Panc1 (cell line): Measurements from ENCODE around the gene ZDHHC8.

Experiments used
- POLR2AphosphoS5 ChIP-seq: IDR thresholded peaks from 2 replicates; pipeline ENCODE4 v1.6.1; 2012; ENCODE audit warnings: mild to moderate bottlenecking, low read depth, low read length, moderate library complexity
- TF ChIP-seq, protein P1 (sequence below): fragments of 450-650 bp; IDR thresholded peaks from 2 replicates; pipeline ENCODE4 v1.5.1; 2017; ENCODE audit warnings: mild to moderate bottlenecking

GRCh38 chr22:20159076-20159475 lies 27.5 kb downstream of the ZDHHC8 start:
- TF ChIP-seq POLR2AphosphoS5: no peak
- TF ChIP-seq, protein P1, sequence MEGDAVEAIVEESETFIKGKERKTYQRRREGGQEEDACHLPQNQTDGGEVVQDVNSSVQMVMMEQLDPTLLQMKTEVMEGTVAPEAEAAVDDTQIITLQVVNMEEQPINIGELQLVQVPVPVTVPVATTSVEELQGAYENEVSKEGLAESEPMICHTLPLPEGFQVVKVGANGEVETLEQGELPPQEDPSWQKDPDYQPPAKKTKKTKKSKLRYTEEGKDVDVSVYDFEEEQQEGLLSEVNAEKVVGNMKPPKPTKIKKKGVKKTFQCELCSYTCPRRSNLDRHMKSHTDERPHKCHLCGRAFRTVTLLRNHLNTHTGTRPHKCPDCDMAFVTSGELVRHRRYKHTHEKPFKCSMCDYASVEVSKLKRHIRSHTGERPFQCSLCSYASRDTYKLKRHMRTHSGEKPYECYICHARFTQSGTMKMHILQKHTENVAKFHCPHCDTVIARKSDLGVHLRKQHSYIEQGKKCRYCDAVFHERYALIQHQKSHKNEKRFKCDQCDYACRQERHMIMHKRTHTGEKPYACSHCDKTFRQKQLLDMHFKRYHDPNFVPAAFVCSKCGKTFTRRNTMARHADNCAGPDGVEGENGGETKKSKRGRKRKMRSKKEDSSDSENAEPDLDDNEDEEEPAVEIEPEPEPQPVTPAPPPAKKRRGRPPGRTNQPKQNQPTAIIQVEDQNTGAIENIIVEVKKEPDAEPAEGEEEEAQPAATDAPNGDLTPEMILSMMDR: no peak
